HG03097 (cell line): ENCODE data around the gene TTC34.
"Not testable (repeated sequence)": the region's sequence is repeated elsewhere in the genome, so short reads cannot be mapped to it uniquely, and the experiment has no call there.

Source experiments
- ATAC-seq: cut with Tn5 transposase; IDR thresholded peaks from one replicate; pipeline ENCODE4 v1.9.1; 2021; ENCODE audit not compliant: unreplicated experiment, low FRiP score

TTC34 gene

GRCh38 chr1:2800664-2801045 lies 838 bp downstream of the TTC34 start:
- ATAC-seq: no peak

DNA sequence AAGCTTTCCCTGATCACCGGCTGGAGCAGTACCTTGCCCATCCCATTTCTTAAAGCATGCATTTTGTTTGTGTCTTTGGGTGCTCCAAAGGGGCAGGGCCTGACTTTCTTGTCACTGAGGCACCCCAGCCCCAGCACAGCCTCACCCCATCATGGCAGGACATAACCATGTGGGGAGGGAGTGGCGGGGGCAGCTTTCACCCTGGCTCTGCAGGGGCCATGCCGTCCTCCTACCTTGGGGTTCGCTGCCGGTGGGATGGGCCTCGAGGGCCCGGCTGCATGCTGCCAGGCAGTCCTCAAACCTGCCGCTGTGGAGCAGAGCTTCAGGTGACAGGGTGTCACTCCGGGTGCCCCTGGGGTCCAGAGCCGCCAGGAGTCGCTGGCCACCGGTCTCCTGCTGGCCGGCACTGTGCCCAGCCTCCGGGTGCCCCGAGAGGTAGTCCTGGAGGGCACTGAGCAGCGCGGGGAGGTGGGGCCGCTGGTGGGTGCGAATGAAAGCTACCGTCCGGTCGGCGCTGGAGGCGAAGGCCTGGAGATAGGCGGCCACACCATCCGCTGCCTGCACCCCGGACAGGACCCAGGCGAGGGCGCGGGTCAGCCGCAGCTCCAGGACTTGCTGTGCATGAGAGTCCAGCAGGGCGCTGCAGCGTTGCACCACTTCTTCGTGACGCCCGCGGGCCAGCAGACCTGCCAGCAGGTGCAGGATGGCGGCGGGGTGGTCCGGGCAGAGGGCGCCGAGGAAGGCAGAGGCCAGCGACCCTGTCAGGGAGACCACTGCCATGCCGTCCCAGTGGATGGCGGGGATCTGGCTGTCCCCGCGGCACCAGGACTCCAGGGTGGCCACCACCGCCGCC lies 1.5 kb downstream of the TTC34 start:
- ATAC-seq: no peak

DNA sequence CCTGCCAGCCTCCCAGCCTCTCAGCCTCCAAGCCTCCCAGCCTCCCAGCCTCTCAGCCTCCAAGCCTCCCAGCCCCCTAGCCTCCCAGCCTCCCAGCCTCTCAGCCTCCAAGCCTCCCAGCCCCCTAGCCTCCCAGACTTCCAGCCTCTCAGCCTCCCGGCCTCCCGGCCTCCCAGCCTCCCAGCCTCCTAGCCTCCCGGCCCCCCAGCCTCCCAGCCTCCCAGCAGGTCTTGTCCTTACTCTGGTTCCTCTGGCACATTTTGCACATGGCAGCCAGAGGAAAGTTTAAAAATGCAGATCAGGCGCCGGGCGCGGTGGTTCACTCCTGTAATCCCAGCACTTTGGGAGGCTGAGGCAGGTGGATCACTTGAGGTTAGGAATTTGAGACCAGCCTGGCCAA lies 2.5 kb downstream of the TTC34 start:
- ATAC-seq: not testable (repeated sequence)

- no peak for ATAC-seq
Observed at GRCh38 chr1:2797741-2798016, 3.8 kb downstream of the TTC34 start.

- no peak for ATAC-seq
Observed at GRCh38 chr1:2796890-2797740, 4.4 kb downstream of the TTC34 start.

GRCh38 chr1:2795926-2796325 lies 5.6 kb downstream of the TTC34 start:
- no peak for ATAC-seq

- no peak for ATAC-seq
Observed at GRCh38 chr1:2791027-2791760, 10.3 kb downstream of the TTC34 start.

DNA sequence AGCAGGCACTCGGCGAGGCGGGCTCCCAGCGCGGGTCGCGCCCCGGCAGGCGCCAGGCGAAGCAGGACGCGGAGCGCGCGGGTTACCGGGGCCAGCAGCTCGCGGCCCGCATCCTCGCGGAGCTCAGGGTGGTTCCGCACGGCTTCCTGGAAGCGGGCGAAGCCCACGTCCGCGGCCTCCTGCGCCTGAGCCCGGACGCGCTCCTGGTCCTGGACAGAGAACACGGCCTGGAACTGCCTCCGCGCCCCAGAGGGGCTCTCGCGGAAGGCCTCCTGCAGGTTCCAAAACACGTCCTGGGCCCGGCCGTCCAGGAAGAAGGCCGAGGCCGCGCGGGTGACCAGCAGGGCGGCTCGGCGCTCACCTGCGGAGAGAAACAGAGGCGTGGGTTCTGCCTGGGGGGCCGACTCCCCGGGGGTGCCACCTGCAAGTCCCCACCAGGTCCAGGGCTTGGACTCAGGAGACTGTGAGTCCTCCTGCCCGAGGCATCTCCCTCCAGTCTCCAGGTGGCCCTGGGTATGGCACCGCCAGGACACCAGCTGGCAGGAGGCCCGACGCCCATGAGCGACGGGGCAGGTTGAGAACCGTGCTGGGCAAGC lies 11.4 kb downstream of the TTC34 start:
- ATAC-seq: no peak

GRCh38 chr1:2789164-2789985 lies 12.1 kb downstream of the TTC34 start:
- no peak for ATAC-seq

- ATAC-seq: no peak
Observed at GRCh38 chr1:2788506-2789163, 12.9 kb downstream of the TTC34 start.

DNA sequence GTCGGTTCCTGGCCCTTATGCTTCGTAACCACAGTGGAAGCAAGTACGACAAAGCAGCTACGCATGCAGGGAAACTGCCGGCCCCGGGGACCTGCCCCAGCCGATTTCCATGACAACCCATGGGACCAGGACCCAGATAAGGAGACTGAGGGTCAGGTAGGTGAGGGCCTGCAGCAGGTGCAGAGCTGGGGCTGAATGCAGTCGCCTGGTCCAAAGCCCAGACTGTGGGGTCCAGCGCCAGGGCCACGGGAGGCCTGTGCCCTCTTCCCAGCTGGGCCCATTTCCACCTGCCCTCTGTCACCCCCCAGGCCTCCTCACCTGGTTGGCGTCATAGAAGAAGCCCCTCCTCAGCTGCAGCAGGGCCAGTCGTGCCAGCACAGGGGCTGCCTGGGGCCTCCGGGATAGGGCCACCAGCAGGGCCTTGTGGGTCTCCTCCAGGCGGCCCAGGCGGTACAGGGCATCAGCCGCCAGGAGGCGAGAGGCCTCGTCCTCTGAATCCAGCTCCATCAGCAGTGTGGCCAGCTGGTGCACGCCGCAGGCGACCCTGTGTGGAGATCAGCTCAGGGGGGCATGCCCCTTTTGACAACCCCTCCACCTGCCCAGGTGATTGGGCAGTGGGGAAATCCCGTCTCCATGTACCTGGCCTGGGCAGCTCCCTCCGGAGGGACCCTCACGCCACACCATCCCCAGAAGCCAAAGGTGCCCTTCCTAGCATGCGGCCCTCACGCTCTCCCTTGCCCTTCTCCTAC lies 14.2 kb downstream of the TTC34 start:
- ATAC-seq: no peak

DNA sequence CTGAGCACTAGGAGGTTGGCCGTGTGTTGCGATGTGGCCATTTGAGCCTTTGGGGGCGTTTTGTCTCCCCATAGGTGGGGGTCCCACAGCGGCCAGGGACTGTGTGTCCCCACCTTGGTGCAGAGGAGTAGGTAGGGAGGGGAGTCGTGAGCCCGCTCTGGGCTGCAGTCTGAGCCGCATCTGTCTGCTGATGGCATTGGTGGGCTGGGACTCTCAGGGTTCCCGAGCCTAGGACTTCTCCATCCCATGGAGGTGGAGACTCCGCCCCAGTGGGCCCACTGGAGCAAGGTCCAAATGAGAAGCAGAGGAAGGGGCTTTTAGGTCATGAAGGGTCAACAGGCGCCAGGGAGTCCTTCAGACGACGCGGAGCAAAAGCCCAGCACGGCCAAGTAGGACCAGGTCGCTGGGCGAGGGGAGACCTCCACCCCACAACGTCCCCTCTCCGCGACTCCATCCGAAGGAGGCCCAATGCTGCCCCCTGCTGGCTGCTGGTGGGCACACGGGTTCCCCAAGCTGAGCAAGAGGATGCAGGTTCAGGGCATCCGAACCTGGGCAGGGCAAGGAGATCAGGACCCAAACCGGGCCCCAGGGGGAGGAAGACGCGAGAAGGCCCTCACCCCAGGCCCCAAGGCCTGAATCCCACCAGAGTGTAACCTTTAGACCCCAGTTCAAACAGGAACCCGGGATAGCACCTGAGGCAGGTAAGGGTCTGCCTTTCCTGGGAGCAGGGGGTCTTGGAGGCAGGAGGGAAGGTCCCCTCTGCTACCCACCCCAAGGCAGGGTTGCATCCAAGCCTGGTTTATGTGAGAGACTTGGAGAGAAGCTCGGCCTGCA lies 14.9 kb downstream of the TTC34 start:
- no peak for ATAC-seq

DNA sequence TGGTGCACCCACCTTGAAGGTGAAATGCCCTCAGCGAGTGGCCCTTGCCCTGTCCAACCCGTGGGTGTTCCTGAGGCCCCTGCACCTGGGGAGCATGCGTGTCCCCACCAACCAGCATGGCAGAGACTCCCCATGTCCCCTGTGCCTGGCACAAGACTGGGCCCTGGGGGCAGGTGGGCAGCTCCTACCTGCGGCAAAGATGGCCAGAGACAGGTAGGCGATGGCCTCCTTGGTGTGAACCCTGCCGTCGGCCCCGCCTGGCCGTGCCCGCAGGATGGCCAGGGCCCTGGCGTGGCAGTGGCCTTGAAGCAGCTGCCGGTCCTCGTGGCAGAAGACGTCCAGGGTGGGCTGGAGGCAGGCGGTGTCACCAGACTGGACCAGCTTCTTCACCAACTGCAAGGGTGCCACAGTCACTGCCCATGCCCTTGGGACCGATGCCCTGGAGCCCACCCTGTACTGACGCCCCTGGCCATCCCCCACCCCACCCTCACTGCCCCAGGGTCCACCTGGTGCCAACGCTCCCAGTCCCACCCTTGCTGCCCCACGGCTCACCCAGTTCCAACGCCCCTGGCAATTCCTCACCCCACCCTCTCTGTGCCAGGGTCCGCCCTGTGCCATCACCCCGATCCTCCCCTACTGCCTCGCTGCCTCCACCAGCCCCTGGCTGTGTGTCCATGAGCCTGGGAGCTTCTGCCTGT lies 15.7 kb downstream of the TTC34 start:
- no peak for ATAC-seq

GRCh38 chr1:2784854-2785630 lies 16.5 kb downstream of the TTC34 start:
- no peak for ATAC-seq

DNA sequence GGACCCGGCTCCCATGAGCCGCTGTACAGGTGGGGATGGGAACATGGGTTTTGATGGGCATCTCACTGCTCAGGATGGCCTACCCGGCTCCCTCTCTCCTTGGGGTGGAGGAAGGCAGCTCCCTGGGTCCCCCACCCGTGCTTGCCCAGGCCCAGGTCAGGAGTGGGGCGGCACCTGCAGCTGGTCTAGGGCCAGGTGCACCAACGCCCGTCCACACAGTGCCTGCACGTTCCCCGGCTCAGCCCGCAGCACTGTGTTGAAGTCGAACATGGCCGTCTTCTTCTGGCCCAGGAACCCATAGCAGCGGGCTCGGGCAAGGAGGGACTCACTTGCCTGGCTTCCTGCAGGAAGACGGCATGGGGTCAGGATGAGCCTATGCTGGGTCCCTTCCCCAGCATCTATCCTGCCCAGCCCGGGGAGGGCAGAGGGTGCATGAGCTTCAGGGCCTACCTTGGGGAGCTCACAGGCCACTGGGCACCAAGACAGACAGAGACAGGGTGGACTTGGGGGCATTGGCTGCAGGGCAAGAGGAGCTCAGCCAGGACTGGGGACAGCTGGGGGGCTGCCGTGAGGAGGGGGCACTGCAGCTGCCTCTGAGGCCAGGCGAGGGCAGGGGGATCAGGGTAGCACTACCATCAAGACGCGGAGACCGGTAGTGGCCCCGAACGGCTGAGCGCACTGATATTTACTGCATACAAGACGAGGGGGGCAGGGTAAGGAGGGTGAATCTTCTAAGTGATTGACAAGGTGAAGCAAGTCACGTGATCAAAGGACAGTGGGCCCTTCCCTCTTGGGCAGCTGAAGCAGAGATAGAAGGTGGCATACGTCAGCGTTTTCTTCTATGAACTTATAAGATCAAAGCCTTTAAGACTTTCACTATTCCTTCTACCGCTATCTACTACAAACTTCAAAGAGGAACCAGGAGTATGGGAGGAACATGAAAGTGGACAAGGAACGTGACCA lies 17.8 kb downstream of the TTC34 start:
- ATAC-seq: no peak

DNA sequence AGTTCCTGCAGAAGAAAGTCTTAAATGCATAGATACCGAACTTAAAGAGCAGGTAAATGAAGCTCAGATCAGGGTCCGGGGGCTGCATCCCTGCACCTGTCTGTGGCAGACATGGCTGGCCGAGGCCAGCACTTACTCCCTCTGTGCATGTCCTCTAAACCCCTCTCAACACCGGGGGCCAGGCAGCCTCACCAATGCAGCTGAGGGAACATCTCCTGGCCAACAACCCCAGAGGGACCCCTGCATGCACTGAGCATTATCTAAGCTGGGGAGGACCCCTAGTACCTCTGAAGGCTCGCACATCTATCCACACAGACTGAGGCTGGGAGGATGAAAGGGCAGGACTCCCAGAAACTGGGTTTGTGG lies 18.4 kb downstream of the TTC34 start:
- no peak for ATAC-seq
